Body of pancreas (tissue), 4 donors: ENCODE data around the gene BTN3A1.

Source experiments
- CTCF ChIP-seq, 7 experiments: fragments of 450-650 bp in 4 of 7; fragments of 200-600 bp in 3 of 7; sonication (generic) in 3 of 7; IDR thresholded peaks; one replicate each; pipeline ENCODE4 v1.5.1; 2016 to 2019; ENCODE audit warnings: antibody characterized with exemption in 7 of 7
- POLR2A ChIP-seq, 3 donors: fragments of 450-650 bp; IDR thresholded peaks; one replicate each; pipeline ENCODE4 v1.6.1; 2016; ENCODE audit warnings: antibody characterized with exemption in 3 of 3, mild to moderate bottlenecking in 2 of 3

- TF ChIP-seq CTCF (IDR thresholded peaks at IDR 0.05) = no peak
- TF ChIP-seq POLR2A (IDR thresholded peaks at IDR 0.05) = no peak
Observed at GRCh38 chr6:26426691-26427450, 24.8 kb downstream of the BTN3A1 start.
